Measurements from ENCODE around the gene CACUL1. TPM values are rescaled to one million over a fixed set of nuclear protein-coding genes. Genes with fewer than 3 reads are reported as not detected.

The CACUL1 gene
- total and polyA plus RNA-seq, 2 donors from 2014 or later = 5.3 to 39.3 TPM

DNA sequence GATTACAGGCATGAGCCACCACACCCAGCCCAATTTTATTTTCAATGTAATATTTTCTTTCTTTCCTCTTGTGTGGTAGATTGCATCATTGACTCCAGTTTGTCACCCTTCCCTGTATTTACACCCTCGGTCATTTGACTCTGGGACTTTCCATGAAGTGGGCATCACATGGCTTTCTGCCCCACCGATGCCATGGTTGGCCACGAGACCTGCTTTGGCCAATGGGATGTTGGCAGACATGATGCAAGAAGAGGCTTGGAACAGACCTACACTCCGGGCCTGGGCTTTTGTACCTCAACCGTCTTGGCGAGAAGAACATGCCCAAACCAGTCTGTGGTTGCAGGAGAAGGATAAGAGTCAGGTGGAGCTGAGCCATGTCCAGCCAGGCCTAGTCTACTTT, 38.8 kb upstream of the CACUL1 start:
- Histone ChIP-seq H3K4me1 (ENCODE audit: control insufficient read depth in 2 of 3, insufficient read depth in 2 of 3, low read depth in 1 of 3, low read length in 3 of 3) (no peaks in the 10 kb centered on the region), H3K9ac (ENCODE audit: low read length in 3 of 3) (no peak overlapping the region), H3K9me3 (ENCODE audit: control insufficient read depth in 2 of 3, insufficient read depth in 1 of 3, low read length in 3 of 3) (no peaks in the 10 kb centered on the region), H3K27me3 (ENCODE audit: control insufficient read depth, insufficient read depth, low read length) (no peaks in the 10 kb centered on the region), H3K4me3 (ENCODE audit: low read length in 3 of 3) (no peak overlapping the region), H3K36me3 (ENCODE audit: control insufficient read depth in 2 of 3, insufficient read depth in 3 of 3, low read length in 3 of 3) (no peaks in the 10 kb centered on the region), H3K27ac (ENCODE audit: low read depth in 2 of 2, low read length in 2 of 2) (no peak overlapping the region)
- intact Hi-C loops (cut with DNase I) = loop anchor here (10.0 kb wide), 1 partner anchor 229 kb away; no protein-coding TSS in a partner anchor
- FAIRE-seq = no peak
- TF ChIP-seq, protein P1, sequence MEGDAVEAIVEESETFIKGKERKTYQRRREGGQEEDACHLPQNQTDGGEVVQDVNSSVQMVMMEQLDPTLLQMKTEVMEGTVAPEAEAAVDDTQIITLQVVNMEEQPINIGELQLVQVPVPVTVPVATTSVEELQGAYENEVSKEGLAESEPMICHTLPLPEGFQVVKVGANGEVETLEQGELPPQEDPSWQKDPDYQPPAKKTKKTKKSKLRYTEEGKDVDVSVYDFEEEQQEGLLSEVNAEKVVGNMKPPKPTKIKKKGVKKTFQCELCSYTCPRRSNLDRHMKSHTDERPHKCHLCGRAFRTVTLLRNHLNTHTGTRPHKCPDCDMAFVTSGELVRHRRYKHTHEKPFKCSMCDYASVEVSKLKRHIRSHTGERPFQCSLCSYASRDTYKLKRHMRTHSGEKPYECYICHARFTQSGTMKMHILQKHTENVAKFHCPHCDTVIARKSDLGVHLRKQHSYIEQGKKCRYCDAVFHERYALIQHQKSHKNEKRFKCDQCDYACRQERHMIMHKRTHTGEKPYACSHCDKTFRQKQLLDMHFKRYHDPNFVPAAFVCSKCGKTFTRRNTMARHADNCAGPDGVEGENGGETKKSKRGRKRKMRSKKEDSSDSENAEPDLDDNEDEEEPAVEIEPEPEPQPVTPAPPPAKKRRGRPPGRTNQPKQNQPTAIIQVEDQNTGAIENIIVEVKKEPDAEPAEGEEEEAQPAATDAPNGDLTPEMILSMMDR (IDR thresholded peaks at IDR 0.05; ENCODE audit: borderline replicate concordance, extremely low read depth, insufficient read depth) = no peak
- no peak for DNase-seq

DNA sequence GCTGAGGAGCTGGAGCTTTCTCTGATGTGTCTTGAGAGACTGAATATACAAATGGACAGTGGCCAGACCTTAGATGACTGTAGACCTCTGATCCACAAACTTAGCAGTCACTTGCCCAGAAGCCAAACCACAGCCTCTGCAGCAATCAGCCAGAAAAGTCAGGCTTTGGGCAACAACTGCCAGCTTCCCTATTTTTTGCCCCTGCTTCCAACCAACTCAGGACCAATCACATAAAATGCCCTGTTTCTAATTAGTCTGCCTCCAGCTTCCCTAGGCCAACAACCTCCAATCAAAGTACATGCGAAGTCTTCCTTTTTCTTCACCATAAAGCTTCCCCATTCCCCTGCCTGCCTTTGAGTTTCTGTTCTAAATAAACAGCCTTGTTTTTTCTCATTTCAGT, 37.8 kb upstream of the CACUL1 start:
- H3K9ac ChIP-seq (ENCODE audit: low read length in 3 of 3) = no peak overlapping the region
- no peaks in the 10 kb centered on the region for H3K36me3 ChIP-seq (ENCODE audit: control insufficient read depth in 2 of 3, insufficient read depth in 3 of 3, low read length in 3 of 3)
- DNase-seq (no peak), FAIRE-seq (no peak)
- TF ChIP-seq, protein P1 (IDR thresholded peaks at IDR 0.05; ENCODE audit: borderline replicate concordance, extremely low read depth, insufficient read depth) = no peak
- H3K27ac ChIP-seq (ENCODE audit: low read depth in 2 of 2, low read length in 2 of 2) = no peak overlapping the region
- H3K27me3 ChIP-seq (ENCODE audit: control insufficient read depth, insufficient read depth, low read length) = no peaks in the 10 kb centered on the region
- H3K4me1 ChIP-seq (ENCODE audit: control insufficient read depth in 2 of 3, insufficient read depth in 2 of 3, low read depth in 1 of 3, low read length in 3 of 3) = no peaks in the 10 kb centered on the region
- H3K4me3 ChIP-seq (ENCODE audit: low read length in 3 of 3) = no peak overlapping the region
- intact Hi-C loops (cut with DNase I) = loop anchor here (10.0 kb wide), 1 partner anchor 228 kb away; no protein-coding TSS in a partner anchor
- H3K9me3 ChIP-seq (ENCODE audit: control insufficient read depth in 2 of 3, insufficient read depth in 1 of 3, low read length in 3 of 3) = no peaks in the 10 kb centered on the region

DNA sequence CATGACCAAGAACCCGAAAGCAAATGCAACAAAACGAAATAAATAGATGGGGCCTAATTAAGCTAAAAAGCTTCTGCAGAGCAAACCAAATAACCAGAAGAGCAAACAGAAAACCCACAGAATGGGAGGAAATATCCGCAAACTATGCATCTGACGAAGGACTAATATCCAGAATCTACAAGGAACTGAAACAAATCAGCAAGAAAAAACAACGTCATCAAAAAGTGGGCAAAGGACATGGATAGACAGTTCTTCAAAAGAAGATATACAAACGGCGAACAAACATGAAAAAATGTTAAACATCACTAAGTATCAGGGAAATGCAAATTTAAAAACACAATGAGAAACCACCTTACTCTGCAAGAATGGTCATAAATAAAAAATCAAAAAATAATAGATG, 35.3 kb upstream of the CACUL1 start:
- no peaks in the 10 kb centered on the region for H3K9me3 ChIP-seq (ENCODE audit: control insufficient read depth in 2 of 3, insufficient read depth in 1 of 3, low read length in 3 of 3)
- no peak overlapping the region for H3K4me3 ChIP-seq (ENCODE audit: low read length in 3 of 3)
- no peaks in the 10 kb centered on the region for H3K36me3 ChIP-seq (ENCODE audit: control insufficient read depth in 2 of 3, insufficient read depth in 3 of 3, low read length in 3 of 3)
- FAIRE-seq (no peak), DNase-seq (no peak)
- no peak overlapping the region for H3K9ac ChIP-seq (ENCODE audit: low read length in 3 of 3)
- TF ChIP-seq, protein P1 (IDR thresholded peaks at IDR 0.05; ENCODE audit: borderline replicate concordance, extremely low read depth, insufficient read depth) = no peak
- H3K27ac ChIP-seq (ENCODE audit: low read depth in 2 of 2, low read length in 2 of 2) = no peak overlapping the region
- intact Hi-C loops (cut with DNase I) = loop anchor here (10.0 kb wide), 1 partner anchor 225 kb away; no protein-coding TSS in a partner anchor
- no peaks in the 10 kb centered on the region for H3K4me1 ChIP-seq (ENCODE audit: control insufficient read depth in 2 of 3, insufficient read depth in 2 of 3, low read depth in 1 of 3, low read length in 3 of 3)
- no peaks in the 10 kb centered on the region for H3K27me3 ChIP-seq (ENCODE audit: control insufficient read depth, insufficient read depth, low read length)

DNA sequence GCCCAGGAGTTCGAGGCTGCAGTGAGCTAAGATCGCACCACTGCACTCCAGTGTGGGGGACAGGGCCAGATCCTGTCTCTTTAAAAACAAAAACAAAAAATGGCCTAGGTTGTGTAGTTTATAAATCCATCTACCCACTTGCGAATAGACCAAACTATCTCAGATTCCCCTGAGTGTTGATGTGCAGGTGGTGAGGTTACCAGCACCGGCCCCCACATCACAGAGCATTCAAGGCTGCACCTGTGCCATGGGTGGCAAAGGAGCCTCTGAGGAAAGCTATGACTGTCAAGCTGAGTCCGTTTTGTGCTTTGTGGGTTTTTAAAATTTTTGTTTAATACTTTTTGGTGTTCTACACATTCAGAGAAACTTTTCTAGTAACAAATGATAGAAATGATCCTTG, 30.8 kb upstream of the CACUL1 start:
- FAIRE-seq (no peak), DNase-seq (no peak)
- intact Hi-C loops (cut with DNase I) = no loop called here
- Histone ChIP-seq H3K27ac (ENCODE audit: low read depth in 2 of 2, low read length in 2 of 2) (no peak overlapping the region), H3K36me3 (ENCODE audit: control insufficient read depth in 2 of 3, insufficient read depth in 3 of 3, low read length in 3 of 3) (no peaks in the 10 kb centered on the region), H3K27me3 (ENCODE audit: control insufficient read depth, insufficient read depth, low read length) (no peaks in the 10 kb centered on the region), H3K9ac (ENCODE audit: low read length in 3 of 3) (no peak overlapping the region), H3K4me1 (ENCODE audit: control insufficient read depth in 2 of 3, insufficient read depth in 2 of 3, low read depth in 1 of 3, low read length in 3 of 3) (no peaks in the 10 kb centered on the region), H3K9me3 (ENCODE audit: control insufficient read depth in 2 of 3, insufficient read depth in 1 of 3, low read length in 3 of 3) (no peaks in the 10 kb centered on the region), H3K4me3 (ENCODE audit: low read length in 3 of 3) (no peak overlapping the region)
- TF ChIP-seq, protein P1 (IDR thresholded peaks at IDR 0.05; ENCODE audit: borderline replicate concordance, extremely low read depth, insufficient read depth) = no peak
